ENCODE measurements around the gene FBLN1.

The FBLN1 gene

DNA sequence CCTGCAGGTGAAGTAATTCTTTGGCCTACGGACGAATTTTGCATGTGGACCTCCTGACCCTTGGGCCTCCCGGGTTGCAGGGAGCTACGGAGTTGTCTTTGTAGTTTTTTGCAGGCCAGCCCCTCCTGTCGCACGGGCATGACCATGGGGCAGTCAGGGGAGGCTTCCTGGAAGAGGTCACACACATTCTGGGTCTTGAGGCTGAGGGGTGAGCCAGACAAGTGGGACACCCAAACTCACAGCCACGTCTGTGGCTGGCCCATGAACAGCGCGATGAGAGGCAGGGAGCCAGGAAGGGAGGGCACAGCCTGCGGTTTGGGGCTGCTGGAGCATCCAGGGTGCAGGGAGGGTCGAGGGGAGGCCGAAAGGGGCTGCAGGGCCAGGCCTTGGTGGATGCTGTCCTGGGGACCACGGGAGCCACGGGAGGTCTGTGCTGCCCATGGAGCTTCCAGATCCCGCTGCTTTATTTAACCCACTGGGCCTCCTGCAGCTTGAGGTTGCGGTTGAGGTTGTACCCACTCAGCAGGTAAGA lies 78.9 kb downstream of the FBLN1 start:
- H3K9ac ChIP-seq (ENCODE audit: low read length) = no peak overlapping the region
- no peaks in the 10 kb centered on the region for H4K20me1 ChIP-seq (ENCODE audit: insufficient read depth, low read length)
- peaks cover 2% of the 10 kb centered on the region; the same call in 1 of the 2 replicates for H3K4me1 ChIP-seq (ENCODE audit: low read length)
- H3K79me2 ChIP-seq (ENCODE audit: low read length) = no peaks in the 10 kb centered on the region
- H3K4me2 ChIP-seq (ENCODE audit: low read length) = no peak overlapping the region
- H3K27me3 ChIP-seq (ENCODE audit: low read depth, low read length) = peaks cover 14% of the 10 kb centered on the region; the same call in 1 of the 2 replicates
- TF ChIP-seq EZH2phosphoT487 (IDR thresholded peaks at IDR 0.05; ENCODE audit: low read depth) = no peak
- TF ChIP-seq, protein P1, sequence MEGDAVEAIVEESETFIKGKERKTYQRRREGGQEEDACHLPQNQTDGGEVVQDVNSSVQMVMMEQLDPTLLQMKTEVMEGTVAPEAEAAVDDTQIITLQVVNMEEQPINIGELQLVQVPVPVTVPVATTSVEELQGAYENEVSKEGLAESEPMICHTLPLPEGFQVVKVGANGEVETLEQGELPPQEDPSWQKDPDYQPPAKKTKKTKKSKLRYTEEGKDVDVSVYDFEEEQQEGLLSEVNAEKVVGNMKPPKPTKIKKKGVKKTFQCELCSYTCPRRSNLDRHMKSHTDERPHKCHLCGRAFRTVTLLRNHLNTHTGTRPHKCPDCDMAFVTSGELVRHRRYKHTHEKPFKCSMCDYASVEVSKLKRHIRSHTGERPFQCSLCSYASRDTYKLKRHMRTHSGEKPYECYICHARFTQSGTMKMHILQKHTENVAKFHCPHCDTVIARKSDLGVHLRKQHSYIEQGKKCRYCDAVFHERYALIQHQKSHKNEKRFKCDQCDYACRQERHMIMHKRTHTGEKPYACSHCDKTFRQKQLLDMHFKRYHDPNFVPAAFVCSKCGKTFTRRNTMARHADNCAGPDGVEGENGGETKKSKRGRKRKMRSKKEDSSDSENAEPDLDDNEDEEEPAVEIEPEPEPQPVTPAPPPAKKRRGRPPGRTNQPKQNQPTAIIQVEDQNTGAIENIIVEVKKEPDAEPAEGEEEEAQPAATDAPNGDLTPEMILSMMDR (IDR thresholded peaks at IDR 0.05; ENCODE audit: low read depth, low read length) = no peak
- H3K36me3 ChIP-seq (replicated peaks; ENCODE audit: low read depth, low read length) = no peaks in the 10 kb centered on the region
- H3K4me3 ChIP-seq (ENCODE audit: low read length) = no peak overlapping the region
- no peak overlapping the region for H2AFZ ChIP-seq (ENCODE audit: low read depth, low read length)
- H3K9me3 ChIP-seq (ENCODE audit: insufficient read depth, low read length) = no peaks in the 10 kb centered on the region
- H3K27ac ChIP-seq (ENCODE audit: low read length) = no peak overlapping the region

DNA sequence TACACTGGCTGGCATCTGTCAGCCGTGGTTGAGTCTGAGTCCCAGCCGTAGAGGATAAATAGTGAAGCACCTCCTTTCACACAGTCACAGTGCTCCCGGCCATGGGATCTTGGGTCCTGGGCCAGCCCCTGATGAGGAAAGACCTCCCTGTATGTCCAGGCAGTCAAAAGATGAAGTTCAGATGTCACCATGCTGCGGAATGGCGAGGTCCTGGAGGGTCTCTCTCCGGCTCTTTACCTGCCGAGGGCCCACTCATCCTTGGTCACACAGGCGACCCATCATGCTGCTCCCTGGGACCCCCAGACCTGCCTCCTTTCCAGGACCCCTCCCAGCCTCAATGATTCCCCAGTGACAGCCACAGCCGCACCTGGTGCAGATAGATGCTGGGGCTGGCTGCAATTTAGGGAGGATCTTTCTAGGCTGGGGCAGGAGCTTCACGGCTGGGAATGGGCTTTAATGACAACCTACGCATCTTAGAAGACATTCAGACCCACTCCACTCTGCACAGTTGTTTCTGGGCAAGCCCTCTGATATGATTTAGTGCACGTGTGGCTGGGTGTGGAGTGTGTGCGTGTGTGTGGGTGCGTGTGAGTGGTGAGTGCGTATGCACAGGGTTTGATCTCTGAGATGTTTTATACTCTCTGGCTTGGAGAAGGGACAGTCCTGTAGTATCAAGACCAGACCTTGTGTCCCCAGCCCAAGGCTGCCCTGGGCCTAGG lies 79.7 kb downstream of the FBLN1 start:
- Histone ChIP-seq H3K4me3 (ENCODE audit: low read length) (no peak overlapping the region), H3K36me3 (replicated peaks; ENCODE audit: low read depth, low read length) (no peaks in the 10 kb centered on the region), H3K79me2 (ENCODE audit: low read length) (no peaks in the 10 kb centered on the region), H3K9me3 (ENCODE audit: insufficient read depth, low read length) (no peaks in the 10 kb centered on the region), H4K20me1 (ENCODE audit: insufficient read depth, low read length) (no peaks in the 10 kb centered on the region), H3K27me3 (ENCODE audit: low read depth, low read length) (peaks cover 7% of the 10 kb centered on the region; the same call in 1 of the 2 replicates), H3K4me2 (ENCODE audit: low read length) (no peak overlapping the region), H2AFZ (ENCODE audit: low read depth, low read length) (no peak overlapping the region), H3K4me1 (ENCODE audit: low read length) (peaks cover 2% of the 10 kb centered on the region; the same call in 1 of the 2 replicates), H3K27ac (ENCODE audit: low read length) (no peak overlapping the region), H3K9ac (ENCODE audit: low read length) (no peak overlapping the region)
- no peak for TF ChIP-seq EZH2phosphoT487 (IDR thresholded peaks at IDR 0.05; ENCODE audit: low read depth)
- TF ChIP-seq, protein P1 (IDR thresholded peaks at IDR 0.05; ENCODE audit: low read depth, low read length) = no peak

DNA sequence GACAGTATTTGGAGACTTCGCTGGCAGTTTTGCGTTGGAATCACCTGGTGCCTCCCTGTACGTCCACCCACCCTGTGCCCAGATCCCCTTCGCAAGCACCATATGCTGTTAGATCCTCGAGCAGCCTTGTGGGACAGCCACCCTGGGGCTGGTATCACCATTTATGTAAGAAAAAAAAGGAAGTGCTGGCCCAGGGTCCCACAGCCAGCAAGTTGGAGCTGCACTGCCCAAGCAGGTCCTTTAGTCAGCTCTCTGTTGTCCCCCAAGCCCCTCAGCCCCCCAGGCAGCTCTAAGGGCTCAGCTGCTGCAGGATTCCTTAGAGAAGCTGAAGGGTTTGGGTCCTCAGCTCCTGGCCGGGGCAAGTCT lies 80.3 kb downstream of the FBLN1 start:
- Histone ChIP-seq H3K79me2 (ENCODE audit: low read length) (no peaks in the 10 kb centered on the region), H2AFZ (ENCODE audit: low read depth, low read length) (no peak overlapping the region), H3K27me3 (ENCODE audit: low read depth, low read length) (peaks cover 7% of the 10 kb centered on the region; the same call in 1 of the 2 replicates), H3K4me1 (ENCODE audit: low read length) (no peaks in the 10 kb centered on the region), H3K4me2 (ENCODE audit: low read length) (no peak overlapping the region), H3K36me3 (replicated peaks; ENCODE audit: low read depth, low read length) (no peaks in the 10 kb centered on the region), H4K20me1 (ENCODE audit: insufficient read depth, low read length) (no peaks in the 10 kb centered on the region), H3K9ac (ENCODE audit: low read length) (no peak overlapping the region), H3K4me3 (ENCODE audit: low read length) (no peak overlapping the region), H3K9me3 (ENCODE audit: insufficient read depth, low read length) (no peaks in the 10 kb centered on the region), H3K27ac (ENCODE audit: low read length) (no peak overlapping the region)
- TF ChIP-seq EZH2phosphoT487 (IDR thresholded peaks at IDR 0.05; ENCODE audit: low read depth) = no peak
- TF ChIP-seq, protein P1 (IDR thresholded peaks at IDR 0.05; ENCODE audit: low read depth, low read length) = no peak

DNA sequence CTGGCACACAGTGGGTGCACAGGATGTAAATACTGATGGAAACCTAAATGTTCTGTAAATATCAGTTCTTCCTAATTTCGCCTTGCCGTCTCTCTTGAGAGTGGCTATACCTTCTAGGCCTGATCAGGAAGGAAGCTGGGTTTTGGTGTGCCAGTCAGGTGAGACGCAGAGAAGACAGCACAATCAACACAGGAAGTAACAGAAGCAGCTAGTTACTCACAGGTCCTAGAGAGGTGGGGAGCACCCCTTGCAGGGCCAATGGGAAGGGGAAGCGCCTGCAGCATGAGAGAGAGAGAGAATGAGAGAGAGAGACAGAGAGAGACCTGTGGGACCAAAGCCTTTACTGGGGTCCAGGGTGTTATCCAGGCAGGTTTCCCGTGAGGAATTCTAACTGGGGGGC lies 80.8 kb downstream of the FBLN1 start:
- H3K27ac ChIP-seq (ENCODE audit: low read length) = no peak overlapping the region
- H3K4me3 ChIP-seq (ENCODE audit: low read length) = no peak overlapping the region
- no peaks in the 10 kb centered on the region for H3K4me1 ChIP-seq (ENCODE audit: low read length)
- H3K27me3 ChIP-seq (ENCODE audit: low read depth, low read length) = peaks cover 10% of the 10 kb centered on the region
- no peaks in the 10 kb centered on the region for H3K9me3 ChIP-seq (ENCODE audit: insufficient read depth, low read length)
- H3K36me3 ChIP-seq (replicated peaks; ENCODE audit: low read depth, low read length) = no peaks in the 10 kb centered on the region
- no peaks in the 10 kb centered on the region for H3K79me2 ChIP-seq (ENCODE audit: low read length)
- TF ChIP-seq, protein P1 (IDR thresholded peaks at IDR 0.05; ENCODE audit: low read depth, low read length) = no peak
- no peak for TF ChIP-seq EZH2phosphoT487 (IDR thresholded peaks at IDR 0.05; ENCODE audit: low read depth)
- no peak overlapping the region for H3K4me2 ChIP-seq (ENCODE audit: low read length)
- H4K20me1 ChIP-seq (ENCODE audit: insufficient read depth, low read length) = no peaks in the 10 kb centered on the region
- no peak overlapping the region for H2AFZ ChIP-seq (ENCODE audit: low read depth, low read length)
- no peak overlapping the region for H3K9ac ChIP-seq (ENCODE audit: low read length)
